ENCODE measurements around the gene PRR30.

- TF ChIP-seq EZH2 (IDR thresholded peaks at IDR 0.05; ENCODE audit: low read depth, unreplicated experiment) = no peak
- TF ChIP-seq, protein P1, sequence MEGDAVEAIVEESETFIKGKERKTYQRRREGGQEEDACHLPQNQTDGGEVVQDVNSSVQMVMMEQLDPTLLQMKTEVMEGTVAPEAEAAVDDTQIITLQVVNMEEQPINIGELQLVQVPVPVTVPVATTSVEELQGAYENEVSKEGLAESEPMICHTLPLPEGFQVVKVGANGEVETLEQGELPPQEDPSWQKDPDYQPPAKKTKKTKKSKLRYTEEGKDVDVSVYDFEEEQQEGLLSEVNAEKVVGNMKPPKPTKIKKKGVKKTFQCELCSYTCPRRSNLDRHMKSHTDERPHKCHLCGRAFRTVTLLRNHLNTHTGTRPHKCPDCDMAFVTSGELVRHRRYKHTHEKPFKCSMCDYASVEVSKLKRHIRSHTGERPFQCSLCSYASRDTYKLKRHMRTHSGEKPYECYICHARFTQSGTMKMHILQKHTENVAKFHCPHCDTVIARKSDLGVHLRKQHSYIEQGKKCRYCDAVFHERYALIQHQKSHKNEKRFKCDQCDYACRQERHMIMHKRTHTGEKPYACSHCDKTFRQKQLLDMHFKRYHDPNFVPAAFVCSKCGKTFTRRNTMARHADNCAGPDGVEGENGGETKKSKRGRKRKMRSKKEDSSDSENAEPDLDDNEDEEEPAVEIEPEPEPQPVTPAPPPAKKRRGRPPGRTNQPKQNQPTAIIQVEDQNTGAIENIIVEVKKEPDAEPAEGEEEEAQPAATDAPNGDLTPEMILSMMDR (conservative IDR thresholded peaks at IDR 0.05; ENCODE audit: low read depth in 2 of 2) = no peak
Measured at GRCh38 chr2:27105981-27106380, 33.2 kb downstream of the PRR30 start.
